Activated CD8-positive, alpha-beta memory T cell treated with anti-CD3 and anti-CD28 coated beads for 1 hour (primary cell): Measurements from ENCODE around the gene DHTKD1.
"Not testable (repeated sequence)": the region's sequence is repeated elsewhere in the genome, so short reads cannot be mapped to it uniquely, and the experiment has no call there.

ENCODE experiments used
- DNase-seq, 2 donors: peaks; one replicate each; pipeline ENCODE4 v3.0.0-alpha.2; 2020; ENCODE audit warnings: low read depth in 1 of 2; ENCODE audit errors: extremely low read depth in 1 of 2

DHTKD1 gene

DNA sequence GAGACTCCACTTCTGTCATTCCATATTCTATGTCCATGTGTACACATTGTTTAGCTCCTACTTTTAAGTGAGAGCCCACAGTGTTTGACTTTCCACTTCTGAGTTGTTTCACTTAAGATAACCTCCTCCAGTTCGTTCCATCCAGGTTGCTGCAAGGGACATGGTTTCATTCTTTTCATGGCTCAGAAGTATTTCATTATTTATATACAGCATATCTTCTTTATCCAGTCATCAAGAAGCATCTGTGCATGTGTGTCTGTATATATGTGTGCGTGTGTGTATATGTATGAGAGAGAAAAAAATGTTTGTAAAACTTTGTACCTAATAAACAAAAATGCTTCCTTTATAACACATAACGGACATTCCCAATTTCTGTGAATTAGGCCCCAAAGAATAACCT, 66.9 kb downstream of the DHTKD1 start:
- DNase-seq = no peak

DNA sequence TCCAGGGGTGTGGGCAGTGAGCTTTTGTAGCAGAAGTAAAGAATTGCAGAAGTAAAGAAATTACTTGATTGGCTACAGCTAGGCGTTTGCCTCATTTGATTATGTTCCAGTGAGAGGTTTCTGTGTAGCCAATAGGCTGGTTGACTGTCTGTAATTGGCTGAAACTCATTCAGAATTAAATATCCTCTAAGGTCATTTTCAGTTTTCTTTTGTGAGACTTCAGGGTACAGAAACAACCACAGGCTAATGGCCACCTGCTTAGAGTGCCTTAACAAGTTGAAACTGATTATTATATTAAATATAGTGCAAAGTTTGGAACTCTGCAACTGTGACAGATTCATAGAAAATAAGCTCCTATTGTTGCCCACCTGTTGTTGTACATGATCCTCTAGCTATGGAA, 71.3 kb downstream of the DHTKD1 start:
- no peak for DNase-seq

DNA sequence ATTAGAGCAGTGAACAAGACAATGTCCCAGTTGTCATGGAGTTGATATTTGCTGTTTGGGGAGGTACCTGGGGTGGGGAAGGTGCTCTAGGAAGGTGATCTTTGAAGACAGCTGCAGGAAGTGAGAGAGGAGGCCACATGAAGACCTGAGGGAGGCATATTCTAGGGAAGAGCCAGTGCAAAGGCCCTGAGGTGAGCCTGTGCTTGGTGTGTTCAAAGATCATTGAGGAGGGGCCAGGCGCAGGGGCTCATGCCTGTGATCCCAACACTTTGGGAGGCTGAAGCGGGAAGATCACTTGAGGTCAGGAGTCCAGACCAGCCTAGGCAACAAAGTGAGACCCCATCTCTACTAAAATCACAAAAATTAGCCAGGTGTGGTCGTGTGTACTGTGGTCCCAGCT, 75.8 kb downstream of the DHTKD1 start:
- DNase-seq = no peak

DNA sequence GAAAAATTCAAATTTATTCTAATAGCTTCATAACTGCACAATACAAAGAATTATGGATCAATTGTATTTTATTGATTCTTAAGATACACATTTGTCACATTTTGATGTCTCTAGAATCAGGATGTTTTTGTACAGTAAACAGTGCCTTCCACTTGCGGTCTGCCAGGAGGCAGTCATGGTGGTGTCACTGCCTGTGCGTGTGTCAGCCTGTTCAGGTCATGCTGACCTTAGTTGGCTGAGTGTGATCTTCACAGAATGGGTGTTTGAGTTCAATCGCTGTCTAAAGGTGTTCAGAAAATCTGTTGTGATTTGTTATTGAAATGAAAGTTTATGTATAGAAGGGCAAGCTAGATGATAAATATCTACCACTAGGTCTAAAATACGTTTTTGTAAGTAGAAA, 81.4 kb downstream of the DHTKD1 start:
- no peak for DNase-seq

DNA sequence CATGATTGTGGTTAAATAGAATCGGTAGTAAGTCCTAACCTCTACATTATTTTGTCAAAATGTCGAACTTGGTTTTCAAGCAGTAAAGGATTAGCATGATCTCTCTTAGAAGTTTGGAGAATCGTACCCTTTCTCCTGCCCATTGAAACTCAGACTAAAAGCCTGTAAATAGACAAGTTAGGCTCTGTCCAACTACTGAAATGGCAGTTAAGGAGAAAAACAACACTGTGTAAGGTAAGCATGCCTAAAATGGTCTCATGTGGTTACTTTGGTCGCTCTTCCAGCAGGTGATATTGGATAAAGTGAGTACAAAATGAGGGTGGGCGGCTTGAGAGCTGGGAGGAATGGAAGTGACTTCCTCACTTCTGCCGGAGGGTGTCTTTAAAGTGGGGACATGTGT, 85.8 kb downstream of the DHTKD1 start:
- DNase-seq = no peak

DNA sequence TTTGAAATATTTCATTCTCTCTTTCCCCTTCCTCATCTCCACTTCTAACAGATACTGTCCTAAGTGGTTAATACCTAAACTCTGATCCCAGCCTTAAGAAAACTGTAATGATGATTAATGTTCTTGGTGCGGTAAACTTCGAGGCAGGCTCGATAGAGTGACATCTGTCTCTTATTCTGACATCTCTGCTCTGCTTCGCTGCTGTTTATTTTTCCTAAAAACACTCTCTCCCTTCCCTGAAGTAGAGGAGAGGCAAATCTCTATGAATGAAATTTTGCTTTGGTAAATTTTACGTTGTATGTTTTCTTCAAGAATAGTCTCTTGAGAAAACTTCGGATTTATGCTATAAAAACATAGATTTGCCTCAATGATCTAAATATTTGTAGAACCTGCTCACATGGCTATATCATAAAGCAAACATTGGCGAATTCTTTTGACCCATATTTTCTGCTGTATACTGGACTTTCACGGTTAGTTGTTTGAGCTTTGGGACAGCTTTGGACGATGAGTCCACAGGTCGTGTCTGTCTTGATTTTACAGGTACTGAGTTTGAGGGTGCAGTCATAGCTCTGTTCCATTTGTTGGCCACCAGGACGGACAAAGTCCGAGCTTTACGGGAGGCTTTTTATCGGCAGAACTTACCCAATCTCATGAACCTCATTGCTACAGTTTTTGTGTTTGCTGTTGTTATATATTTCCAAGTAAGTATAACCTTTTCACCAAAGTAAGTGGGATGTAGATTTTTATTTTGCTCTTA, 87.8 kb downstream of the DHTKD1 start:
- no peak for DNase-seq

DNA sequence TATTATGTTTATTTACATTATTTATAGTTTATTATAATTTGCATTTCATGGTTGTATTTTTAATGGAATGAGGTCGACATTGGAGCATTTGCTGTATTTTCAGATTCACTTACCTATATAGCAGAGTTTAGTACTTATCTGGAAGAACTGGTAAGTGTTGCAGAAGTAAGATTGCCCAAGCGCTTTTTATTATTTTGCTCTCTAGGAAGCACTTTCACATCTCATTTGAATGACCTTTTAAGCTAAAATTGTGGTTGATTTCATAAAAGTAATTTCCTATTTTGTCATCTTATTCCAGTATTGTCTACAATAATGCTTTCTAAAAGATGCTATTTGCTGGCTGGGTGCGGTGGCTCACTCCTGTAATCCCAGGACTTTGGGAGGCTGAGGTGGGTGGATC, 89.4 kb downstream of the DHTKD1 start:
- DNase-seq = no peak

DNA sequence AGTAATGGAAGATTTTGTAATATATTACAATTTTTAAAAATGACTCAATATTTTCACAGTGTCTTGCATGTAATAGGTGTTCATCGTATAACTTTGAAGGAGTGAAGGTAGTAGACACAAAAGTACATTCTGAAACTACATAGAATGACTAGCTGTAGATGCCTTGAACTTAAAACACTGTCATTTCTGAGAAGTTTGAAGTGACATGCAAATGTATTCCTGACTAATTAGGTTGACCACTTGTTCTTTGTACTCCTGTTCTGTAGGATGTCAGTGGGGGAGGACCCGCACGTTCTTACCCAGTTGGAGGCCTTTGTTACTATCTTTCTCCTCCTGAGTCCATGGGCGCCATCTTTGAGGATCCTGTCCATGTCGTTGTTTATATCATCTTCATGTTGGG, 91.9 kb downstream of the DHTKD1 start:
- DNase-seq = no peak

DNA sequence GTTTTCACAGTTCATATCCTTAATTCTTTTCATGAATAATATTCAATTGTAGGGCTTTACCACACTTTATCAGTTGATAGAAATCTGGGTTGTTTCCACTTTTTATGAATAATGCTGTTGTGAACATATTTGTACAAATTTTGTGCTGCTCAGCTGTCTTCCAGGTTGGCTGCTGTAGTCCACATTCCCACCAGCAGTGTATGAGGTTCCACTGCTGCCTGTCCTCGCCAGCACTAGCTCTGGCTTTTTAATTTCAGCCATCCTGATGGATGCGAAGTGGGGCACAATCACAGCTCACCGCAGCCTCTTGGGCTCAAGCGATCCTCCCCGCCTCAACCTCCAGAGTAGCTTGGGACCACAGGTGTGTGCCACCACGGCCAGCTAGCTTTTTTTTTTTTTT, 94.2 kb downstream of the DHTKD1 start:
- DNase-seq = no peak

DNA sequence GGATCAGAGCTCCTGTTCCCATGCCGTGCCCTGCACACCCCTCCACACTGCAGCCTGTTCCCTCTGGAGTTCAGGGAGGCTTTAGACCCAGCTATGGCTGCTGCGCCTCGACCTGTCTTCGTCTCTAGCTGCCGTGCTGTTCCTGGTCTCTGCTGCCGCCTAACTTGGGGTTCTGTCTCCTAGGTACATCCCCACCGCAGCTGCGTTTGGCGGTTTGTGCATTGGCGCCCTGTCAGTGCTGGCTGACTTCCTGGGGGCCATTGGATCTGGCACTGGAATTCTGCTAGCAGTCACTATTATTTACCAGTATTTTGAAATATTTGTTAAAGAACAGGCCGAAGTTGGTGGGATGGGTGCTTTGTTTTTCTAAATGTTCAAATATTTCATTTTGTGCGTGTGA, 95.3 kb downstream of the DHTKD1 start:
- DNase-seq = no peak

DNA sequence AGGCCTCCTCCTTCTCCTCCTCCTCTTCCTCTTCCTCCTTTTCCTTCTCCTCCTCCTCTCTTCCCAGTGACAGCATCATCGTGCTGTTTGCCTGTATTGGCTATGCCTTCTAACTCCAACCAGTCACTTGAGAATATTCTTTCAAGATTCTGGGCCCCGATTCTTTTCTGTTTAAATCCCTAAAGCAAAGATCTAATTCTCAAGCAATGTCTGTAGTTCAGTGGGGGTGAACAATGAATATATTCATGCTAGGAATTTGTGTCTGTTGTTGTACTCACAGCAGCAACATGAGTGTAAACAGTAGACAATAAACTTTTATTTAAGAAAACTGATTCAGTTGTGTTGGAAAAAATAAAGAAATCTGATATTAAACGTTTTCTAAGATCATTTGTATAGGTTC, 96.3 kb downstream of the DHTKD1 start:
- DNase-seq = no peak

DNA sequence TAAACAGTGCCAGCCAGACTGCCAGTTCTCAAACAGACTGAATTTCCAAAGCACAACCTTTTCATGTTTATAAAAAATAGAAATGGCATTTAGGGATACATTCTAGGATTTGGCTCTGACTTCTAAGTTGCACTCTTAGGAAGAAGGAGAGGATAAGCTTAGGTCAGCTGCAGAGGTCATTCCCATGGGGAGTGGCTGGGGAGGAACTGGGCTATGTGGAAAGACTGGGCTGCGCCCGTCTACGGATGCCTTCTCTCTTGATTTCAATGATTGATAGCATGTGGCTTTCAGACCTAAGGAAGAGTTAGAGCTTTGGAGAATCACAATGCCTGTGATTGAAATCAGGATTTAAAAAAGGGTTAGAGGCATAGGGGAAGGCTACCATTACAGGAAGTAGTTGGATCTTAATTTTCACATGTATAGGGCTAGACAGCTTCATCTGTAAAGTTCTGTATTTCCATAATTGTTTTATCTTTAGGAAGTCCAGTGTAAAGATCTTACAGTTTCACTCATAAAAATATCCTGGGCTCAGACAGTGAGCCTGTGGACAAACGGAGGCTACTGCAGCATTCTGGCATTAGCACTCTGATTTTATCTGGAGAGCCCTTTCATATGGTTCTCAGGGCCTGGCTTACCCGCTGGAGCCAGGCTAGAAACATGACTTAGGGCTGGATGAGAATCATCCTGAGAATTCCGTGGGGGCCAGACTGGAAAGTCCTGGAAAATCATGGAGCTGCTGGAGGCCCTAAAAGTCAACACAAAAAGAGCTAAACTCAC, 97.4 kb downstream of the DHTKD1 start:
- DNase-seq = no peak

DNA sequence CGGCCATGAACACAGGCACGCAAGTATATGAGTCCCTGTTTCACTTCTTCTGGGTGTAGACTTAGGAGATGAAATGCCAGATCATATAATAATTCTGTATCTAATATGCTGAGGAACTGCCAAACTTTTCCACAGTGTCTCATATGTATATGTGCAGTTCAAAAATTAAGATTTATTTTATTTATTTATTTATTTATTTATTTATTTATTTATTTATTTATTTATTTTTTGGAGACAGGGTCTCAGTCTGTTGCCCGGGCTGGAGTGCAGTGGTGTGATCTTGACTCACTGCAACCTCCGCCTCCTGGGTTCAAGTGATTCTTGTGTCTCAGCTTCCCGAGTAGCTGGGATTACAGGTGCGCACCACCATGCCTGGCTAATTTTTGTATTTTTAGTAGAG, 102.8 kb downstream of the DHTKD1 start:
- DNase-seq = not testable (repeated sequence)
